ENCODE results near the gene RHBDL1. TPM values are rescaled to one million over a fixed set of nuclear protein-coding genes. Genes with fewer than 3 reads are reported as not detected.
A peak's percentile ranks its signal among the peaks of the same experiment; 100 is the strongest.

Gene RHBDL1
- total and polyA plus RNA-seq, 9 of the 15 experiments (the other 6 are each of a cell fraction or from before 2014, with no cell fraction given), result 0.03 to 5.6 (median 1.3) TPM; not detected in 1

DNA sequence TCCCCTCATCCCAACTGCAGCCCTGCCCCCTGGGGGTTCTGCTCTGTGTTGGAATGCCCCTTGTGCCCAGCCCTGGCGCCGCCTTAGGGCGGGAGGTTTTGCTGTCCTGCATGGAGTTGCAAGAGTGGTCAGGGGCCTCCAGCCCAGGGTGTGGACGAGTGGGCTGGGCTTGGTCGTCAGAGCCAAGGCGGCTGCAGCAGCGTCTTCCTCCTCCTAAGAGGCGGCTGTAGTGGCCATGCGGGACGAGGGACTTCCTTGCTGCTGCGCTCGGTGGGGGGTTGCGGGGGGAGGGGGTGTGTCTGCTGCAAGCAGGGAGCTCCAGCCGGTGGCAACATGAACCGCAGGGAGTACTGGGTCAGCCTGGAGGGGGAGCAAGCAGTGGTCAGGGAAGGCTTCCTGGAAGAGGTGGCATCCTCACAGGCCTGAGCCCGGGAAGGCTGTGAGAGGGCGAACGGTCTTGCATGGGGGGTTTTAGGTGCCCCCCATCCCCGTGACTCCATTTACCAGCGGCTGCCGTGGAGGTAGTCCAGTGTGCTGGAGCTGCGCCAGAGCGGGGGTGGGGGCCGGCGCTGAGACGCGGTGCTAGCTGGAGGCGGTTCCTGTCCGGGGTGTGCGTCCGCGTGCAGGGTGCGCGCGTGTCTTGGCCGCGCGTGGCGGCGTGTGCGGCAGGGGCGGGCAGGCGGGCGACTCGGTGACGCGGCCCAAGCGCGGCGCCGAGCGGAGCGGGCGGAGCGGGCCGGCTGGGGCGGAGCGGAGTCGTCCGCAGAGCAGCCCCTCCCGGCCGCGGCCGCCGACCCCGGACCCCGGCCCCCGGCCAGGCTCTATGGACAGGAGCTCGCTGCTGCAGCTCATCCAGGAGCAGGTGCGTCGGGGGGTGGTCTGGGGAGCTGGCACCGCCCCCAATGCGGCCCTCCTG, at the start of gene RHBDL1 (continued):
- no peak for TF ChIP-seq TAF15 (IDR thresholded peaks at IDR 0.05; ENCODE audit: low read depth, low read length)
- peak; percentile 29; the same call in 1 of the 2 replicates for TF ChIP-seq MYNN (IDR thresholded peaks at IDR 0.05)
- no peak for TF ChIP-seq MYNN (CRISPR knock-in tag; IDR thresholded peaks at IDR 0.05)
- TF ChIP-seq MCM5 (IDR thresholded peaks at IDR 0.05; ENCODE audit: low read depth), result no peak
- no peak for TF ChIP-seq SMARCC2 (IDR thresholded peaks at IDR 0.05; ENCODE audit: low read depth)
- TF ChIP-seq SRF (CRISPR knock-in tag; IDR thresholded peaks at IDR 0.05), result peak in 1 of 2 experiments; percentile 61; a peak in 1 of 4 replicates
- peak; percentile 100 for TF ChIP-seq ZFP36 (IDR thresholded peaks at IDR 0.05; ENCODE audit: low read depth, low read length, partially characterized antibody)
- no peak; the same call in 1 of the 2 replicates for TF ChIP-seq ZFX (CRISPR knock-in tag; IDR thresholded peaks at IDR 0.05)
- TF ChIP-seq, protein P1, sequence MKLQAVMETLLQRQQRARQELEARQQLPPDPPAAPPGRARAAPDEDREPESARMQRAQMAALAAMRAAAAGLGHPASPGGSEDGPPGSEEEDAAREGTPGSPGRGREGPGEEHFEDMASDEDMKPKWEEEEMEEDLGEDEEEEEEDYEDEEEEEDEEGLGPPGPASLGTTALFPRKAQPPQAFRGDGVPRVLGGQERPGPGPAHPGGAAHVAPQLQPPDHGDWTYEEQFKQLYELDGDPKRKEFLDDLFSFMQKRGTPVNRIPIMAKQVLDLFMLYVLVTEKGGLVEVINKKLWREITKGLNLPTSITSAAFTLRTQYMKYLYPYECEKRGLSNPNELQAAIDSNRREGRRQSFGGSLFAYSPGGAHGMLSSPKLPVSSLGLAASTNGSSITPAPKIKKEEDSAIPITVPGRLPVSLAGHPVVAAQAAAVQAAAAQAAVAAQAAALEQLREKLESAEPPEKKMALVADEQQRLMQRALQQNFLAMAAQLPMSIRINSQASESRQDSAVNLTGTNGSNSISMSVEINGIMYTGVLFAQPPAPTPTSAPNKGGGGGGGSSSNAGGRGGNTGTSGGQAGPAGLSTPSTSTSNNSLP (IDR thresholded peaks at IDR 0.05; ENCODE audit: borderline replicate concordance, low read depth, low read length), result no peak
- peak; percentile 31; the same call in 1 of the 2 replicates for TF ChIP-seq SMARCE1 (IDR thresholded peaks at IDR 0.05)
- no peak for TF ChIP-seq RBM15 (IDR thresholded peaks at IDR 0.05; ENCODE audit: insufficient read depth, low read length)
- no peak for TF ChIP-seq ZNF174 (CRISPR knock-in tag; IDR thresholded peaks at IDR 0.05)
- TF ChIP-seq WHSC1 (IDR thresholded peaks at IDR 0.05; ENCODE audit: low read length), result no peak
- TF ChIP-seq, protein P2, sequence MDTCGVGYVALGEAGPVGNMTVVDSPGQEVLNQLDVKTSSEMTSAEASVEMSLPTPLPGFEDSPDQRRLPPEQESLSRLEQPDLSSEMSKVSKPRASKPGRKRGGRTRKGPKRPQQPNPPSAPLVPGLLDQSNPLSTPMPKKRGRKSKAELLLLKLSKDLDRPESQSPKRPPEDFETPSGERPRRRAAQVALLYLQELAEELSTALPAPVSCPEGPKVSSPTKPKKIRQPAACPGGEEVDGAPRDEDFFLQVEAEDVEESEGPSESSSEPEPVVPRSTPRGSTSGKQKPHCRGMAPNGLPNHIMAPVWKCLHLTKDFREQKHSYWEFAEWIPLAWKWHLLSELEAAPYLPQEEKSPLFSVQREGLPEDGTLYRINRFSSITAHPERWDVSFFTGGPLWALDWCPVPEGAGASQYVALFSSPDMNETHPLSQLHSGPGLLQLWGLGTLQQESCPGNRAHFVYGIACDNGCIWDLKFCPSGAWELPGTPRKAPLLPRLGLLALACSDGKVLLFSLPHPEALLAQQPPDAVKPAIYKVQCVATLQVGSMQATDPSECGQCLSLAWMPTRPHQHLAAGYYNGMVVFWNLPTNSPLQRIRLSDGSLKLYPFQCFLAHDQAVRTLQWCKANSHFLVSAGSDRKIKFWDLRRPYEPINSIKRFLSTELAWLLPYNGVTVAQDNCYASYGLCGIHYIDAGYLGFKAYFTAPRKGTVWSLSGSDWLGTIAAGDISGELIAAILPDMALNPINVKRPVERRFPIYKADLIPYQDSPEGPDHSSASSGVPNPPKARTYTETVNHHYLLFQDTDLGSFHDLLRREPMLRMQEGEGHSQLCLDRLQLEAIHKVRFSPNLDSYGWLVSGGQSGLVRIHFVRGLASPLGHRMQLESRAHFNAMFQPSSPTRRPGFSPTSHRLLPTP (IDR thresholded peaks at IDR 0.05; ENCODE audit: borderline replicate concordance, extremely low read depth, insufficient read length), result peak; percentile 90
- TF ChIP-seq, protein P3, sequence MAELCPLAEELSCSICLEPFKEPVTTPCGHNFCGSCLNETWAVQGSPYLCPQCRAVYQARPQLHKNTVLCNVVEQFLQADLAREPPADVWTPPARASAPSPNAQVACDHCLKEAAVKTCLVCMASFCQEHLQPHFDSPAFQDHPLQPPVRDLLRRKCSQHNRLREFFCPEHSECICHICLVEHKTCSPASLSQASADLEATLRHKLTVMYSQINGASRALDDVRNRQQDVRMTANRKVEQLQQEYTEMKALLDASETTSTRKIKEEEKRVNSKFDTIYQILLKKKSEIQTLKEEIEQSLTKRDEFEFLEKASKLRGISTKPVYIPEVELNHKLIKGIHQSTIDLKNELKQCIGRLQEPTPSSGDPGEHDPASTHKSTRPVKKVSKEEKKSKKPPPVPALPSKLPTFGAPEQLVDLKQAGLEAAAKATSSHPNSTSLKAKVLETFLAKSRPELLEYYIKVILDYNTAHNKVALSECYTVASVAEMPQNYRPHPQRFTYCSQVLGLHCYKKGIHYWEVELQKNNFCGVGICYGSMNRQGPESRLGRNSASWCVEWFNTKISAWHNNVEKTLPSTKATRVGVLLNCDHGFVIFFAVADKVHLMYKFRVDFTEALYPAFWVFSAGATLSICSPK (IDR thresholded peaks at IDR 0.05; ENCODE audit: borderline replicate concordance), result no peak

Measured in K562 (cell line).